H1 (cell line): ENCODE results near the gene SLC38A7. TPM values are rescaled to one million over a fixed set of nuclear protein-coding genes. Genes with fewer than 3 reads are reported as not detected.

ENCODE experiments used
- CTCF ChIA-PET: fragments of 300-600 bp; sonication (Branson Sonifier 250); formaldehyde crosslinking; loops from one replicate; lab custom pipeline; 2021; ENCODE audit not compliant: partially characterized antibody; lab: Charles Lee
- POLR2A ChIA-PET: fragments of 300-600 bp; sonication (Branson Sonifier 250); formaldehyde crosslinking; loops from one replicate; lab custom pipeline; 2021; ENCODE audit warnings: inconsistent platforms; ENCODE audit not compliant: partially characterized antibody; lab: Charles Lee
- DNase-seq, 2 experiments: peaks; one replicate each; pipeline versions ENCODE4 v3.0.0 to v3.0.0-alpha.2; 2010 to 2022; ENCODE audit warnings: low spot score in 2 of 2, low read depth in 1 of 2, mixed read lengths in 1 of 2
- FAIRE-seq: peaks from 2 replicates; lab custom pipeline; 2011; peaks lifted over from hg19 to GRCh38; lab: Jason Lieb, UNC
- H2AFZ ChIP-seq: 2 replicates; pipeline ENCODE4 v1.8.1; 2012; ENCODE audit warnings: low read length, inconsistent platforms
- H2AK5ac ChIP-seq: 2 replicates; pipeline ENCODE4 v1.6.1; 2013; ENCODE audit warnings: low read depth, low read length
- H2BK120ac ChIP-seq: replicated peaks from 2 replicates; pipeline ENCODE3; 2013; ENCODE audit warnings: low read depth, low read length, inconsistent platforms
- H2BK12ac ChIP-seq: 2 replicates; pipeline ENCODE4 v1.6.1; 2013; ENCODE audit warnings: low read depth, low read length
- H2BK15ac ChIP-seq: 2 replicates; pipeline ENCODE4 v1.6.1; 2013; ENCODE audit warnings: low read length
- H2BK20ac ChIP-seq: 2 replicates; pipeline ENCODE4 v1.6.1; 2013; ENCODE audit warnings: low read length
- H2BK5ac ChIP-seq: 2 replicates; pipeline ENCODE4 v1.6.1; 2013; ENCODE audit warnings: low read depth, low read length
- H3K14ac ChIP-seq: 2 replicates; pipeline ENCODE4 v1.6.1; 2013; ENCODE audit warnings: inconsistent platforms; ENCODE audit not compliant: insufficient read length
- H3K18ac ChIP-seq: 2 replicates; pipeline ENCODE4 v1.6.1; 2013; ENCODE audit warnings: low read length; ENCODE audit errors: extremely low read depth
- H3K23ac ChIP-seq: 2 replicates; pipeline ENCODE4 v1.6.1; 2013; ENCODE audit warnings: inconsistent platforms; ENCODE audit not compliant: insufficient read length
- H3K23me2 ChIP-seq: 2 replicates; pipeline ENCODE4 v1.6.1; 2013; ENCODE audit warnings: low read depth, low read length
- H3K27ac ChIP-seq: 2 replicates; pipeline ENCODE4 v1.6.1; 2011; ENCODE audit warnings: low read depth, low read length, inconsistent platforms
- H3K27me3 ChIP-seq, 4 experiments: replicated peaks in 1 of 4; 1 replicate in 1 of 4; 2 replicates in 3 of 4; pipeline versions ENCODE4 v1.6.1 to v1.8.1; 2011 to 2013; ENCODE audit warnings: low read length in 3 of 4, mild to moderate bottlenecking in 3 of 4, inconsistent platforms in 2 of 4, mixed read lengths in 2 of 4, moderate library complexity in 1 of 4; ENCODE audit not compliant: control insufficient read depth in 3 of 4, insufficient read depth in 3 of 4; ENCODE audit errors: extremely low read depth in 1 of 4
- H3K36me3 ChIP-seq, 4 experiments: 2 replicates each; pipeline versions ENCODE4 v1.6.1 to v1.8.1; 2011 to 2013; ENCODE audit warnings: mild to moderate bottlenecking in 4 of 4, low read length in 3 of 4, moderate library complexity in 2 of 4, control low read depth in 1 of 4, inconsistent platforms in 1 of 4; ENCODE audit not compliant: insufficient read depth in 4 of 4, control insufficient read depth in 2 of 4
- H3K4ac ChIP-seq: replicated peaks from 2 replicates; pipeline ENCODE3; 2013; ENCODE audit warnings: low read length, low read depth, mixed read lengths, inconsistent platforms; ENCODE audit not compliant: insufficient read length
- H3K4me1 ChIP-seq, 4 experiments: replicated peaks in 1 of 4; 1 replicate in 1 of 4; 2 replicates in 3 of 4; pipeline versions ENCODE4 v1.6.1 to v1.8.1; 2011 to 2013; ENCODE audit warnings: low read length in 3 of 4, inconsistent platforms in 2 of 4, mixed read lengths in 1 of 4; ENCODE audit not compliant: insufficient read depth in 4 of 4, control insufficient read depth in 3 of 4
- H3K4me2 ChIP-seq, 2 experiments: 2 replicates each; pipeline versions ENCODE4 v1.6.1 to v1.8.1; 2011 to 2013; ENCODE audit warnings: low read depth in 2 of 2, low read length in 2 of 2, control low read depth in 1 of 2, inconsistent platforms in 1 of 2, mild to moderate bottlenecking in 1 of 2; ENCODE audit not compliant: insufficient read depth in 1 of 2
- H3K4me3 ChIP-seq, 4 experiments: fragments of 200-600, 300-600 bp in 1 of 4; sonication (generic), shearing (Covaris generic), sonication (Bioruptor Twin) in 1 of 4; 2 replicates each; pipeline versions ENCODE4 v1.5.1 to v1.8.1; 2011 to 2016; ENCODE audit warnings: low read length in 4 of 4, low read depth in 3 of 4, control low read depth in 2 of 4, inconsistent platforms in 2 of 4, mild to moderate bottlenecking in 2 of 4, mixed read lengths in 1 of 4, moderate library complexity in 1 of 4; ENCODE audit not compliant: insufficient read depth in 2 of 4; ENCODE audit errors: extremely low read depth in 1 of 4
- H3K56ac ChIP-seq: replicated peaks from 2 replicates; pipeline ENCODE3; 2013; ENCODE audit warnings: low read depth, mild to moderate bottlenecking, mixed read lengths, low read length, inconsistent platforms; ENCODE audit not compliant: insufficient read length
- H3K79me1 ChIP-seq: 2 replicates; pipeline ENCODE4 v1.6.1; 2013; ENCODE audit warnings: low read depth, low read length, control low read depth
- H3K79me2 ChIP-seq, 2 experiments: 2 replicates each; pipeline versions ENCODE4 v1.6.1 to v1.8.1; 2012 to 2013; ENCODE audit warnings: low read length in 2 of 2, mild to moderate bottlenecking in 2 of 2, inconsistent platforms in 1 of 2; ENCODE audit not compliant: insufficient read depth in 2 of 2, control insufficient read depth in 1 of 2
- H3K9ac ChIP-seq, 4 experiments: replicated peaks in 1 of 4; 1 replicate in 1 of 4; 2 replicates in 3 of 4; pipeline versions ENCODE4 v1.6.1 to v1.8.1; 2011 to 2013; ENCODE audit warnings: low read depth in 3 of 4, low read length in 3 of 4, control low read depth in 2 of 4, mild to moderate bottlenecking in 2 of 4, moderate library complexity in 2 of 4, inconsistent platforms in 1 of 4; ENCODE audit errors: extremely low read depth in 1 of 4
- H3K9me3 ChIP-seq, 2 experiments: 2 replicates each; pipeline versions ENCODE4 v1.6.1 to v1.8.1; 2012 to 2013; ENCODE audit warnings: mild to moderate bottlenecking in 2 of 2, moderate library complexity in 2 of 2, control low read depth in 1 of 2, inconsistent platforms in 1 of 2, low read depth in 1 of 2, low read length in 1 of 2, mixed read lengths in 1 of 2; ENCODE audit not compliant: insufficient read depth in 2 of 2
- H4K20me1 ChIP-seq, 2 experiments: replicated peaks in 1 of 2; 2 replicates each; pipeline versions ENCODE3 to v1.8.1; 2011 to 2013; ENCODE audit warnings: inconsistent platforms in 2 of 2, low read length in 2 of 2, mild to moderate bottlenecking in 1 of 2; ENCODE audit not compliant: insufficient read depth in 2 of 2, control insufficient read depth in 1 of 2
- H4K5ac ChIP-seq: 2 replicates; pipeline ENCODE4 v1.6.1; 2013; ENCODE audit warnings: low read length, low read depth, mixed read lengths, inconsistent platforms; ENCODE audit not compliant: insufficient read length
- H4K8ac ChIP-seq: 2 replicates; pipeline ENCODE4 v1.8.0; 2013; ENCODE audit warnings: mild to moderate bottlenecking, moderate library complexity, low read length, inconsistent platforms; ENCODE audit not compliant: insufficient read depth; ENCODE audit errors: extremely low read depth
- H4K91ac ChIP-seq: replicated peaks from 2 replicates; pipeline ENCODE3; 2013; ENCODE audit warnings: low read length, mixed read lengths, inconsistent platforms; ENCODE audit not compliant: insufficient read length
- BACH1 ChIP-seq: IDR thresholded peaks from 2 replicates; pipeline ENCODE4 v1.6.1; 2012; ENCODE audit warnings: low read length, improper control_type of control experiment
- CEBPB ChIP-seq: IDR thresholded peaks from 2 replicates; pipeline ENCODE4 v1.6.1; 2012; ENCODE audit warnings: low read depth, low read length
- CTBP2 ChIP-seq: IDR thresholded peaks from 2 replicates; pipeline ENCODE4 v1.7.0; 2011; ENCODE audit warnings: borderline replicate concordance, mild to moderate bottlenecking, moderate library complexity, mixed read lengths, low read length; ENCODE audit not compliant: insufficient read depth, insufficient read length
- GTF2F1 ChIP-seq: IDR thresholded peaks from 2 replicates; pipeline ENCODE4 v1.6.1; 2012; ENCODE audit warnings: low read depth, low read length, improper control_type of control experiment, borderline replicate concordance
- JUN ChIP-seq: IDR thresholded peaks from 2 replicates; pipeline ENCODE4 v1.6.1; 2011; ENCODE audit warnings: low read depth, mild to moderate bottlenecking, improper control_type of control experiment, low read length
- KDM1A ChIP-seq: fragments of 200-600, 300-600 bp; sonication (generic); IDR thresholded peaks from 2 replicates; pipeline ENCODE4 v1.7.1; 2016; ENCODE audit warnings: mild to moderate bottlenecking, low read length, borderline replicate concordance
- KDM5A ChIP-seq: fragments of 200-600 bp; IDR thresholded peaks from 2 replicates; pipeline ENCODE4 v1.7.1; 2012; ENCODE audit warnings: mild to moderate bottlenecking, low read length, inconsistent platforms, mixed read lengths
- MAX ChIP-seq: IDR thresholded peaks from 2 replicates; pipeline ENCODE4 v1.6.1; 2012; ENCODE audit warnings: inconsistent platforms
- NANOG ChIP-seq: IDR thresholded peaks from 2 replicates; pipeline ENCODE4 v1.6.1; 2011; ENCODE audit warnings: low read length, low read depth, mild to moderate bottlenecking, inconsistent platforms; ENCODE audit not compliant: insufficient read depth, poor library complexity, severe bottlenecking
- POU5F1 ChIP-seq: IDR thresholded peaks from 2 replicates; pipeline ENCODE4 v1.6.1; 2011; ENCODE audit warnings: low read depth, mild to moderate bottlenecking, low read length, moderate library complexity
- SIRT6 ChIP-seq: IDR thresholded peaks from one replicate; pipeline ENCODE4 v1.7.1; 2012; ENCODE audit warnings: low read length, inconsistent platforms
- SP1 ChIP-seq: IDR thresholded peaks from 2 replicates; pipeline ENCODE4 v1.6.1; 2011; ENCODE audit warnings: low read depth, low read length
- SP2 ChIP-seq: IDR thresholded peaks from 2 replicates; pipeline ENCODE4 v1.6.1; 2012; ENCODE audit warnings: mild to moderate bottlenecking, low read length, inconsistent platforms
- WGBS, 2 experiments: shearing (Covaris generic) in 1 of 2; methylation state at CpG; one replicate each; pipeline versions ENCODE4 v1.1.6 to v1.1.7; 2013 to 2015; ENCODE audit warnings: low lambda C conversion rate in 2 of 2, mixed read lengths in 2 of 2, inconsistent platforms in 1 of 2, low coverage in 1 of 2, missing lambda C conversion rate in 1 of 2; ENCODE audit not compliant: insufficient replicate concordance in 2 of 2, insufficient coverage in 1 of 2, insufficient read length in 1 of 2; ENCODE audit errors: extremely low coverage in 1 of 2, missing lambda C conversion rate in 1 of 2; 5-methylcytosine and 5-hydroxymethylcytosine counted together
- polyA plus RNA-seq, 7 experiments: library from polyadenylated mRNA; depleted of rRNA in 3 of 7; stranded (reverse) in 5 of 7; unstranded in 2 of 7; fragments of >200 nt in 5 of 7; fragments of 200-250 nt in 2 of 7; gene quantifications; 1 replicate in 5 of 7; 2 replicates in 1 of 7; 4 replicates in 1 of 7; pipeline versions ENCODE4 v1.2.1 to v1.2.3, GENCODE V29; 2011 to 2013; ENCODE audit warnings: missing spikeins in 2 of 7, mixed read lengths in 2 of 7
- total RNA-seq: library from RNA; stranded (reverse); fragmentation: NEBNext Ultra II Directional; extraction: Animal tissue kit (Norgen Biotek cat#: 25700); gene quantifications from 2 replicates; pipeline ENCODE4 v1.2.1, GENCODE V29; 2021
- TF ChIP-seq, protein P1 (sequence below): IDR thresholded peaks from 2 replicates; pipeline ENCODE4 v1.6.1; 2011; ENCODE audit warnings: low read length, improper control_type of control experiment

The SLC38A7 gene
- total and polyA plus RNA-seq, 2 of the 8 experiments (the other 6 are each of a cell fraction or from before 2014, with no cell fraction given) = 26.7 to 28.0 TPM

DNA sequence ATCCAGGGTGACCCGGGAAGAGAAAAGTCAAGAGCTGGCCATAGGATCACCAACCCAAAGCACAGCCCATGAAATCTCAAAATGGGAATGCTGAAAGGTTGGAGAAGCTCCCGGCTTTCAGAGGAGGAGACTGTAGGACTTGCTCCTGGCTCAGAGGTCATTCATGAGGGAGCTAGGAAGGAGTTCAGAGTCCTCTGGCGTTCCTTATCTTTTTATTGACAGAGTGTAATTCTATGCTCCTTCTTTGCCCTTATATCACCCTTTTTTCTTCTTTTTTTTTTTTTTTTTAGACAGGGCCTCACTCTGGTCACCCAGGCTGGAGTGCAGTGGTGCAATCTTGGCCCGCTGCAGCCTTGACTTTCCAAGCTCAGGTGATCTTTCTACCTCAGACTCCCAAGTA lies 27.7 kb downstream of the SLC38A7 start:
- CTCF ChIA-PET = interaction anchor here (0.6 to 1.9 kb wide), 2 partner anchors 10 to 145 kb away, joined by 4 to 6 read pairs; no protein-coding TSS in a partner anchor
- no peak overlapping the region for H3K56ac ChIP-seq
- no peak overlapping the region for H2AK5ac ChIP-seq
- no peaks in the 10 kb centered on the region for H3K23me2 ChIP-seq
- peaks cover 0 to 4% (median 2%) of the 10 kb centered on the region in 4 experiments; a peak in 4 of 7 replicates for H3K4me1 ChIP-seq
- no peak overlapping the region for H3K9ac ChIP-seq
- H2BK15ac ChIP-seq = no peak overlapping the region
- H3K79me1 ChIP-seq = no peaks in the 10 kb centered on the region
- no peak overlapping the region for H3K4ac ChIP-seq
- no peak overlapping the region for H2BK120ac ChIP-seq
- H2BK5ac ChIP-seq = no peak overlapping the region
- no peak overlapping the region for H4K5ac ChIP-seq
- H2BK12ac ChIP-seq = no peak overlapping the region
- H2BK20ac ChIP-seq = no peak overlapping the region
- no peak overlapping the region for H4K91ac ChIP-seq
- FAIRE-seq = no peak
- no peaks in the 10 kb centered on the region for H3K9me3 ChIP-seq
- no peak overlapping the region for H3K14ac ChIP-seq
- H4K20me1 ChIP-seq = no peaks in the 10 kb centered on the region
- no peak overlapping the region for H3K18ac ChIP-seq
- no peak overlapping the region for H3K23ac ChIP-seq
- H3K4me2 ChIP-seq = no peak overlapping the region
- no peak overlapping the region for H3K27ac ChIP-seq
- no peak overlapping the region for H2AFZ ChIP-seq
- WGBS, 2 experiments = 95% methylated on average over 4 of the region's 4 CpGs; no CpG with 5 or more reads in 1 of the 2 experiments
- H3K79me2 ChIP-seq = no peaks in the 10 kb centered on the region
- no peaks in the 10 kb centered on the region for H3K36me3 ChIP-seq
- no peak overlapping the region for H4K8ac ChIP-seq
- H3K27me3 ChIP-seq = no peaks in the 10 kb centered on the region
- no peak for DNase-seq
- POLR2A ChIA-PET = no interaction called here
- H3K4me3 ChIP-seq = no peak overlapping the region
- TF ChIP-seq GTF2F1 (no peak), BACH1 (no peak), NANOG (no peak), SP1 (no peak), MAX (no peak), POU5F1 (no peak), CTBP2 (no peak), SP2 (no peak), JUN (no peak), CEBPB (no peak), SIRT6 (no peak), KDM5A (no peak), KDM1A (no peak)
- TF ChIP-seq, protein P1, sequence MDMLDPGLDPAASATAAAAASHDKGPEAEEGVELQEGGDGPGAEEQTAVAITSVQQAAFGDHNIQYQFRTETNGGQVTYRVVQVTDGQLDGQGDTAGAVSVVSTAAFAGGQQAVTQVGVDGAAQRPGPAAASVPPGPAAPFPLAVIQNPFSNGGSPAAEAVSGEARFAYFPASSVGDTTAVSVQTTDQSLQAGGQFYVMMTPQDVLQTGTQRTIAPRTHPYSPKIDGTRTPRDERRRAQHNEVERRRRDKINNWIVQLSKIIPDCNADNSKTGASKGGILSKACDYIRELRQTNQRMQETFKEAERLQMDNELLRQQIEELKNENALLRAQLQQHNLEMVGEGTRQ = no peak
